ENCODE results near the gene ZBTB40. TPM values are rescaled to one million over a fixed set of nuclear protein-coding genes. Genes with fewer than 3 reads are reported as not detected.

ZBTB40 gene
- total RNA-seq, 1 experiment from 2014 or later: 11.5 TPM

DNA sequence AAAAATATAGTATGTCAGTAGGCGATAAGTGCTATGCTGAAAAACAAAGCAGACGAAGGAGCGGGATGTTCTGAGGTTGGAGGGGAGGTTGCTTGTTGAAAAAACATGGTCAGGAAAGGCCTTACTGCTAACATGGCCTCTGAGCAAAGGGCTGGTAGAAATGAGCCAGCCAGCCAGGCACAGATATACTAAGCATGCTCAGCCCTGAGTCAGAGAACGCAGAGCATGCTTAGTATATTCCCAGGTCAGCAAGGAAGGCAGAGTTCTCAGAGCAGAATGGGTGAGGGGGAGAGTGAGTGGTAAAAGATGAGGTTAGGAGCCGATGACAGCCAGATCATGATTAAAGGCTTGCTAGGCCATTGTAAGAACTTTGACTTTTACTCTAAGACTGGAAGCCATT lies 36.7 kb downstream of the ZBTB40 start:
- H3K4me1 Mint-ChIP-seq: peaks cover 16% of the 10 kb centered on the region
- no peak for TF ChIP-seq NFYB (CRISPR knock-in tag; conservative IDR thresholded peaks at IDR 0.05; ENCODE audit: low read depth)
- H3K36me3 Mint-ChIP-seq: peaks cover 11% of the 10 kb centered on the region
- H3K27ac Mint-ChIP-seq: no peak overlapping the region
- no peak for DNase-seq (ENCODE audit: low spot score)
- ChIA-PET POLR2A (no interaction called here), CTCF (no interaction called here)
- H3K4me3 Mint-ChIP-seq: no peak overlapping the region
- peaks cover 18% of the 10 kb centered on the region for H3K9me3 Mint-ChIP-seq
- H3K27me3 Mint-ChIP-seq (ENCODE audit: low read depth): no peaks in the 10 kb centered on the region
- ATAC-seq: no peak

GRCh38 chr1:22489278-22489677 lies 37.6 kb downstream of the ZBTB40 start:
- H3K4me1 Mint-ChIP-seq: peaks cover 16% of the 10 kb centered on the region
- ChIA-PET POLR2A (interaction anchor here (0.9 kb wide), 1 partner anchor 24 kb away, joined by 3 read pairs; no protein-coding TSS in a partner anchor), CTCF (interaction anchor here (0.6 to 2.2 kb wide), 10 partner anchors 10 to 811 kb away, joined by 3 to 7 read pairs (median 4); no protein-coding TSS in a partner anchor)
- DNase-seq (ENCODE audit: low spot score): no peak
- H3K27ac Mint-ChIP-seq: no peak overlapping the region
- H3K27me3 Mint-ChIP-seq (ENCODE audit: low read depth): no peaks in the 10 kb centered on the region
- ATAC-seq: 0 out of 2 replicates have a peak, but pooled peaks have one; percentile 12
- H3K9me3 Mint-ChIP-seq: peaks cover 8% of the 10 kb centered on the region
- peaks cover 10% of the 10 kb centered on the region; the same call in 1 of the 2 replicates for H3K36me3 Mint-ChIP-seq
- H3K4me3 Mint-ChIP-seq: no peak overlapping the region
- TF ChIP-seq AR (CRISPR knock-in tag; IDR thresholded peaks at IDR 0.05) (no peak), ZNF263 (CRISPR knock-in tag; IDR thresholded peaks at IDR 0.05; ENCODE audit: low read depth) (no peak), PREB (CRISPR knock-in tag; IDR thresholded peaks at IDR 0.05; ENCODE audit: borderline replicate concordance) (no peak), RELA (CRISPR knock-in tag; IDR thresholded peaks at IDR 0.05; ENCODE audit: borderline replicate concordance) (no peak), HMGXB4 (CRISPR knock-in tag; IDR thresholded peaks at IDR 0.05) (no peak), FOXJ3 (CRISPR knock-in tag; IDR thresholded peaks at IDR 0.05; ENCODE audit: borderline replicate concordance) (no peak), NFE2L1 (CRISPR knock-in tag; IDR thresholded peaks at IDR 0.05) (no peak), FOXP1 (CRISPR knock-in tag; IDR thresholded peaks at IDR 0.05; ENCODE audit: borderline replicate concordance) (no peak)
- TF ChIP-seq, protein P1, sequence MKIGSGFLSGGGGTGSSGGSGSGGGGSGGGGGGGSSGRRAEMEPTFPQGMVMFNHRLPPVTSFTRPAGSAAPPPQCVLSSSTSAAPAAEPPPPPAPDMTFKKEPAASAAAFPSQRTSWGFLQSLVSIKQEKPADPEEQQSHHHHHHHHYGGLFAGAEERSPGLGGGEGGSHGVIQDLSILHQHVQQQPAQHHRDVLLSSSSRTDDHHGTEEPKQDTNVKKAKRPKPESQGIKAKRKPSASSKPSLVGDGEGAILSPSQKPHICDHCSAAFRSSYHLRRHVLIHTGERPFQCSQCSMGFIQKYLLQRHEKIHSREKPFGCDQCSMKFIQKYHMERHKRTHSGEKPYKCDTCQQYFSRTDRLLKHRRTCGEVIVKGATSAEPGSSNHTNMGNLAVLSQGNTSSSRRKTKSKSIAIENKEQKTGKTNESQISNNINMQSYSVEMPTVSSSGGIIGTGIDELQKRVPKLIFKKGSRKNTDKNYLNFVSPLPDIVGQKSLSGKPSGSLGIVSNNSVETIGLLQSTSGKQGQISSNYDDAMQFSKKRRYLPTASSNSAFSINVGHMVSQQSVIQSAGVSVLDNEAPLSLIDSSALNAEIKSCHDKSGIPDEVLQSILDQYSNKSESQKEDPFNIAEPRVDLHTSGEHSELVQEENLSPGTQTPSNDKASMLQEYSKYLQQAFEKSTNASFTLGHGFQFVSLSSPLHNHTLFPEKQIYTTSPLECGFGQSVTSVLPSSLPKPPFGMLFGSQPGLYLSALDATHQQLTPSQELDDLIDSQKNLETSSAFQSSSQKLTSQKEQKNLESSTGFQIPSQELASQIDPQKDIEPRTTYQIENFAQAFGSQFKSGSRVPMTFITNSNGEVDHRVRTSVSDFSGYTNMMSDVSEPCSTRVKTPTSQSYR (CRISPR knock-in tag; IDR thresholded peaks at IDR 0.05): no peak

DNA sequence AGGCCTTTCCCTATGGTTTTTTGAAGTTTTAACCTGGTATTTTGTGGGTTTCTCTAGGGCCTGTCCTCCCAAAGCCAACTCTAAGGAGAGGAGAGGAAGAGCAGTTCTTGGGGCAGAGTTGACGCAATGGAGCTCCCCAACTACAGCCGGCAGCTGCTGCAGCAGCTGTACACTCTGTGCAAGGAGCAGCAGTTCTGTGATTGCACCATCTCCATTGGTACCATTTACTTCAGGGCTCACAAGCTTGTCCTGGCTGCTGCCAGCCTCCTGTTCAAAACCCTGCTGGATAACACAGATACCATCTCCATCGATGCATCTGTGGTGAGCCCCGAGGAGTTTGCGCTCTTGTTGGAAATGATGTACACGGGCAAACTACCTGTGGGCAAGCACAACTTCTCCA lies 38.2 kb downstream of the ZBTB40 start:
- Mint-ChIP-seq H3K27ac (no peak overlapping the region), H3K36me3 (peaks cover 5% of the 10 kb centered on the region; the same call in 1 of the 2 replicates), H3K4me3 (no peak overlapping the region), H3K4me1 (peaks cover 16% of the 10 kb centered on the region), H3K9me3 (peaks cover 3% of the 10 kb centered on the region; the same call in 1 of the 2 replicates), H3K27me3 (ENCODE audit: low read depth) (no peaks in the 10 kb centered on the region)
- ChIA-PET POLR2A (interaction anchor here (0.9 kb wide), 1 partner anchor 25 kb away, joined by 3 read pairs; no protein-coding TSS in a partner anchor), CTCF (interaction anchor here (0.6 to 2.2 kb wide), 10 partner anchors 10 to 810 kb away, joined by 3 to 7 read pairs (median 4); no protein-coding TSS in a partner anchor)
- no peak for ATAC-seq
- no peak for DNase-seq (ENCODE audit: low spot score)
- TF ChIP-seq, protein P2, sequence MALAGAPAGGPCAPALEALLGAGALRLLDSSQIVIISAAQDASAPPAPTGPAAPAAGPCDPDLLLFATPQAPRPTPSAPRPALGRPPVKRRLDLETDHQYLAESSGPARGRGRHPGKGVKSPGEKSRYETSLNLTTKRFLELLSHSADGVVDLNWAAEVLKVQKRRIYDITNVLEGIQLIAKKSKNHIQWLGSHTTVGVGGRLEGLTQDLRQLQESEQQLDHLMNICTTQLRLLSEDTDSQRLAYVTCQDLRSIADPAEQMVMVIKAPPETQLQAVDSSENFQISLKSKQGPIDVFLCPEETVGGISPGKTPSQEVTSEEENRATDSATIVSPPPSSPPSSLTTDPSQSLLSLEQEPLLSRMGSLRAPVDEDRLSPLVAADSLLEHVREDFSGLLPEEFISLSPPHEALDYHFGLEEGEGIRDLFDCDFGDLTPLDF (CRISPR knock-in tag; IDR thresholded peaks at IDR 0.05): no peak
- TF ChIP-seq ATF6 (CRISPR knock-in tag; IDR thresholded peaks at IDR 0.05) (no peak), SP1 (CRISPR knock-in tag; conservative IDR thresholded peaks at IDR 0.05) (no peak), E2F4 (CRISPR knock-in tag; IDR thresholded peaks at IDR 0.05; ENCODE audit: borderline replicate concordance, low read depth) (no peak), FOXP1 (CRISPR knock-in tag; IDR thresholded peaks at IDR 0.05; ENCODE audit: borderline replicate concordance) (no peak), KAT7 (CRISPR knock-in tag; IDR thresholded peaks at IDR 0.05; ENCODE audit: borderline replicate concordance) (no peak), ZNF671 (CRISPR knock-in tag; IDR thresholded peaks at IDR 0.05) (no peak)
